ENCODE data around the gene ADGRD1. TPM values are rescaled to one million over a fixed set of nuclear protein-coding genes. Genes with fewer than 3 reads are reported as not detected.
"Not testable (repeated sequence)": the region's sequence is repeated elsewhere in the genome, so short reads cannot be mapped to it uniquely, and the experiment has no call there.

ADGRD1 gene
- total RNA-seq, 1 experiment from 2014 or later = 0.21 TPM

- not testable (repeated sequence) for DNase-seq (ENCODE audit: low spot score)
Measured at GRCh38 chr12:131119345-131119744, 165.6 kb downstream of the ADGRD1 start.

- no peak for DNase-seq (ENCODE audit: low spot score)
Measured at GRCh38 chr12:131119936-131120335, 166.2 kb downstream of the ADGRD1 start.

- no peak for DNase-seq (ENCODE audit: low spot score)
Measured at GRCh38 chr12:131120831-131121271, 167.1 kb downstream of the ADGRD1 start.

- no peak for DNase-seq (ENCODE audit: low spot score)
Measured at GRCh38 chr12:131121705-131122405, 168.1 kb downstream of the ADGRD1 start.

- no peak for DNase-seq (ENCODE audit: low spot score)
Measured at GRCh38 chr12:131122631-131123030, 168.9 kb downstream of the ADGRD1 start.

GRCh38 chr12:131123817-131124216, 170.1 kb downstream of the ADGRD1 start:
- no peak for DNase-seq (ENCODE audit: low spot score)

- no peak for DNase-seq (ENCODE audit: low spot score)
Measured at GRCh38 chr12:131124487-131125280, 171.0 kb downstream of the ADGRD1 start.

- DNase-seq (ENCODE audit: low spot score) = no peak
Measured at GRCh38 chr12:131126662-131127173, 173.0 kb downstream of the ADGRD1 start.

- no peak for DNase-seq (ENCODE audit: low spot score)
Measured at GRCh38 chr12:131128556-131128955, 174.8 kb downstream of the ADGRD1 start.

- DNase-seq (ENCODE audit: low spot score) = not testable (repeated sequence)
Measured at GRCh38 chr12:131128966-131129619, 175.4 kb downstream of the ADGRD1 start.

- no peak for DNase-seq (ENCODE audit: low spot score)
Measured at GRCh38 chr12:131129839-131130238, 176.1 kb downstream of the ADGRD1 start.

GRCh38 chr12:131130311-131130911, 176.7 kb downstream of the ADGRD1 start:
- DNase-seq (ENCODE audit: low spot score) = no peak

GRCh38 chr12:131131077-131131807, 177.5 kb downstream of the ADGRD1 start:
- DNase-seq (ENCODE audit: low spot score) = no peak

- DNase-seq (ENCODE audit: low spot score) = no peak
Measured at GRCh38 chr12:131131808-131132117, 178.1 kb downstream of the ADGRD1 start.

- DNase-seq (ENCODE audit: low spot score) = peak; percentile 33
Measured at GRCh38 chr12:131132118-131132892, 178.6 kb downstream of the ADGRD1 start.

GRCh38 chr12:131133015-131133905, 179.6 kb downstream of the ADGRD1 start:
- no peak for DNase-seq (ENCODE audit: low spot score)

- DNase-seq (ENCODE audit: low spot score) = no peak
Measured at GRCh38 chr12:131133994-131134393, 180.3 kb downstream of the ADGRD1 start.

GRCh38 chr12:131134523-131135310, 181.0 kb downstream of the ADGRD1 start:
- DNase-seq (ENCODE audit: low spot score) = no peak

- DNase-seq (ENCODE audit: low spot score) = no peak
Measured at GRCh38 chr12:131135311-131135785, 181.6 kb downstream of the ADGRD1 start.
